HG02571 (cell line): ENCODE results near the gene P2RY14.

ENCODE experiments used
- ATAC-seq: cut with Tn5 transposase; IDR thresholded peaks from one replicate; pipeline ENCODE4 v1.9.1; 2021; ENCODE audit warnings: mild to moderate bottlenecking, moderate library complexity; ENCODE audit not compliant: unreplicated experiment

P2RY14 gene

DNA sequence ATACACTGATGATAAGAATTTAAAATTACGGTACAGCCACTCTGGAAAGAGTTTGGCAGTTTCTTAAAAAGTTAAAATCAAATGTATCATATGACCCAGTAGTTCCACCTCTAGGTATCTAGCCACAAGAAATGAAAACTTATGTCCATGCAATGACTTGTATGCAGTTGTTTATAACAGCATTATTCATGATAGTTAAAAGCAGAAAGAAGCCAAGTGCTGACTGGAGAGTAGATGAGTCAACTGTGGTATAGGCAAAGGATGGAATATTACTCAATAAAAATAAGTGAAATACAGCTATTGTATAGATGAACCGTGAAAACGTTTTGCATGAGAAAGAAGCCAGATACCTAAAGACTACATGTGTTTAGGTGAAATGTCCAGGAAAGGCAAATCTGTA, 23.4 kb upstream of the P2RY14 start:
- no peak for ATAC-seq

- ATAC-seq, result no peak
Observed at GRCh38 chr3:151300539-151300938, 22.2 kb upstream of the P2RY14 start.

DNA sequence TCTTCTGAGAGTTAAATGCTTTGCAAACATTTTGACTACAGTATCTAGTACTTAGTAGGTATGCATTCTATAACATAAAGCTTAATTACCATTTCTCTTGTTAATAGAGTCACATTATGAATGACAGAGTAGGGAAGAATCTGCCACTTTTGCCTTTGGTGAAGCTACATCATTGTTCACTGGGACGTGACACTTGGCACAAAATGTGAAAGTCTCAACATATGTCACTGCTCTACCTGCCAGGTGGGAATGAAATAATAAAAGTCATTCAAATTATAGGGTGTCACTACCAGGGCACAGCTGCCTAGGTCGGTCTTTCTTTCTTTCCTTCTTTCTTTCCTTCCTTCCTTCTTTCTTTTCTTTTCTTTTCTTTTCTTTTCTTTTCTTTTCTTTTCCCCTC, 20.7 kb upstream of the P2RY14 start:
- no peak for ATAC-seq

DNA sequence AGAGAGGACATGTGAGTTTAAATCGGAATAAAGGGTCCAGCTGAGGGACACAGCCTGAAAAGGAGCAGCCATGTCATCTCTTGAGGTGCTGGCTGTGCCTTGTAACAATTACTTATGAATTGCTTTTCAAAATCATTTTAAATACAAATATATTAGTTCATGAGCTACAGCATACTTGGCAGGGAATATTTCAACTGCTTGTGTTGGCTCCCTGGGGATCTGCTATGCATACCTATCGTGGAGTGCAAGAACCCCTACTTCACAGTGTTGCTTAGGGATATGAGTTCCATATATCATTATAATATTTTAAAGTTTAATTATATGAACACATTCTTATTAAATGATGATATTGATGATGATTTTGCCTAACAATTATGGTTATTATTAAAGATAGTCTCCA, 19.1 kb upstream of the P2RY14 start:
- no peak for ATAC-seq

DNA sequence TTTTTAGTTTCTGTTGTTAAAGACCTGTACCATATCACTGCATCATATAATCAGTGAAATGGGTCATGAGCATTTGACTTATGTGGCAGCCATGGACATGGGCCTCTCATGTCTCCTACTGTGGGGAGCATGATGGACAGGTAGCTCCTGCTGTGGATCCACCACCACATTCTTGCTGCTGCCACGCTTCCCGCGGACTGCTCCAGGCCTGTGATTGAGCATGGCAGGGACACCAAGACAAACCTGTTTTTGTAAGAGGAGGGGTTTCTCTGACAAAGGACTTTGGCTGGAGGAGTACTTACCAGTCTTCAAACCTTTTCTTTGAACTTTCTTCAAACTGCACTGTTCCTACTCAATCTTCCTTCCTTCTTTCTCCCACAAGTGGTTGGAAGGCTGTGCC, 17.9 kb upstream of the P2RY14 start:
- no peak for ATAC-seq

DNA sequence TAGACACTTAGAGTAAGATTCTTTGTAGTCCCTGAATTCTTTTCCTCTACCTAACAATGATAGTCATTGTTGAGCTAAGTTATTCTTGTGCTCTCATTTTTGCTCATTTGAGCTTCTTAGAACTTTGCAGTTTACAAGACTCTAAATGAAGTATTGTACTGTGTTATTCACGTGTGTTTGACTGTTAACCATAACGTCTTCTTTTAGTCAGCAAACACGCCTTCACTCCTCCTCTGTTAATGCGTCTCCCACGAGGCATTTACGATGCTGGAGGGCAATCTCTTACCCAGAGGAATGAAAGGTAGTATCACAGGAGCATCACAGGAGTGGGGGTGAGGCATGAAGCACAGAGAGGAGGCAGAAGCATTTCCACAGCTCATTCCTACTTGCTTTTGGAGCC, 14.8 kb upstream of the P2RY14 start:
- ATAC-seq, result no peak

- no peak for ATAC-seq
Observed at GRCh38 chr3:151290673-151291072, 12.3 kb upstream of the P2RY14 start.

GRCh38 chr3:151289445-151289844, 11.1 kb upstream of the P2RY14 start:
- ATAC-seq, result no peak

GRCh38 chr3:151285940-151286339, 7.6 kb upstream of the P2RY14 start:
- ATAC-seq, result no peak

DNA sequence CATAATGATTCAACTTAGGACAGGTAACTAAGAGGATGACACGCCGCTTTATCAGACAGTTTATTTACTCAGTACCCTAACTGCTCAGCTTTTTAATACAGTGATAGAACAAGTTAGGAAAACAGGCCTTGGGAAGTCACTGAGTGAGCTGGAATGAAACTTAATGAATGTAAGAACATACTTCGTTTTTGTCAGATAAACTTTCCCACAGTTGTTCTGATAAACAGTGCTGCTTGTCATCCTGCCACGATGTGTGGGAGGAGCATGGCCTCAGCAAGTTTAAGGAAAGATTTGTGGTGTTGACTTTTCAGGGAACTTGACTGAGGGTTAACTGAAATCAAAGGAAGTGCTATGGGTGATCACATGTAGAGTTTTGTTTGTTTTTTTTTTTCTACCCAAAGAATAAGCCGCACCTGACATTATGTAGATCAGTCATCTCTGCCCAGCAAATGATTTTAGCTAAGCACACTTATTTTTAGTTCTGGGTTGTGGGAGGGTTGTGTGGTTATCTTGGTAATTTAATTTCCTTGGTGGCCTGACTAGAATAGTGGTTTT, 5.6 kb upstream of the P2RY14 start:
- ATAC-seq, result no peak

DNA sequence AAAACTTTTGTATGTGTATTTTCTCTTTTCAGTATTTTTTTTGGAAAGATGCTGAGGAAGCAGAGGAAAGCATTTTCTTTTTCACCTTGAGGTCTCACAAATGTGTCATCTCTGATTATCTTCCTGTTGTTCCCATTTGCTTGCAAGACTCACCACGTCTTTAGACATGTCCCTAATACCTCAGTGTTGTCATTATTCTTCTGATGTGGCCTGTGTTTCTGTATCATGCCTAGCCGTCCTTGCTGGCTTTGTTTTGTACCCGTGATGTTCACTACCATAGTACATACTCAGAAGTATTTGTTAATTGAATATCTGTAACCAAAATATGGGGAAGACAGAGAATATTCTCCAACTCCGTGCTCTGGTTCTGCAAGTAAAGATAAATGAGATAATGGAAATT, 5.0 kb upstream of the P2RY14 start:
- no peak for ATAC-seq

GRCh38 chr3:151282921-151283320, 4.6 kb upstream of the P2RY14 start:
- peak; percentile 46 for ATAC-seq

DNA sequence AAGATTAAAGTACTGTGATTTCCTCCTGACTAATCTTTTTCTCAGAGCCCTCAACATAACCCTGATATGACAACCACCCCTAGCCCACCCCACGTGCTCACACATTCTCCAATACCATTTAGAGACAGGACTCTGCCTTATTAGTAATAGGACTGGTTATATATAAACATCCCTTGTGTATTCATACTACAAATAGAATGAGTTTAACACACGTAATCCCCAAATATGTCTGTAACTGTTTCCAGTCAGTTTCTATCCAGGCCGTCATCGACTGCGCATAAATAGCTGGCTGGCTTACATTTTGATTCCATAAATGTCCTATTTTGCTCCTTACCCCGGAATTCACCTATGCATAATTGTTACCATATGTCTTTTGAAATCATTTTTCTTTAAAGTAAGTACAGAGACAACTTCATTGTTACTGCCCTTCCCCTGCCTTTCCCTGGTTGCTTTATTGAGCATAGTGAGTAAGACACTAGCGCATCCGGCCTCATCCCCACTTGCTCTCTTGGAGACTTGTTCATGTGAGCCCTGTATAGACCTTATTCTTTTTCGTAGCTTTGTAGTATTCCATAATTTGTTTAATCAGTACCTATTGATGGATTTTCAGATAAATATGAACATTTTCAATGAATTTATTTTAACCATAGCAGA, 3.5 kb upstream of the P2RY14 start:
- no peak for ATAC-seq

DNA sequence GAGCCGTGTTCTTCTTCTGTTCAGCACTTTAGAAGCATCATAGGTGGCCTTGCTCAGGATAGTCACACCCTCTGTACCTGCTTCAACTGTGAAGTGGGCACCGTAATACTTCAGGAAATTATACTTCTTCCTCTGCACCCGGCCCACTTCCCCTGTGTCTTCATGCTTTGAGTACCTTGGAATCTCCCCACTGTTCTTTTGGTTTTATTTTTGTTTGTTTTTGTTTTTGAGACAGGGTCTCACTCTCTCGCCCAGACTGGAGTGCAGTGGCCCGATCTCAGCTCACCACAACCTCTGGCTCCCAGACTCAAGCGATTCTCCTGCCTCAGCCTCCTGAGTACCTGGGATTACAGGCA, 1.7 kb downstream of the P2RY14 start:
- no peak for ATAC-seq

DNA sequence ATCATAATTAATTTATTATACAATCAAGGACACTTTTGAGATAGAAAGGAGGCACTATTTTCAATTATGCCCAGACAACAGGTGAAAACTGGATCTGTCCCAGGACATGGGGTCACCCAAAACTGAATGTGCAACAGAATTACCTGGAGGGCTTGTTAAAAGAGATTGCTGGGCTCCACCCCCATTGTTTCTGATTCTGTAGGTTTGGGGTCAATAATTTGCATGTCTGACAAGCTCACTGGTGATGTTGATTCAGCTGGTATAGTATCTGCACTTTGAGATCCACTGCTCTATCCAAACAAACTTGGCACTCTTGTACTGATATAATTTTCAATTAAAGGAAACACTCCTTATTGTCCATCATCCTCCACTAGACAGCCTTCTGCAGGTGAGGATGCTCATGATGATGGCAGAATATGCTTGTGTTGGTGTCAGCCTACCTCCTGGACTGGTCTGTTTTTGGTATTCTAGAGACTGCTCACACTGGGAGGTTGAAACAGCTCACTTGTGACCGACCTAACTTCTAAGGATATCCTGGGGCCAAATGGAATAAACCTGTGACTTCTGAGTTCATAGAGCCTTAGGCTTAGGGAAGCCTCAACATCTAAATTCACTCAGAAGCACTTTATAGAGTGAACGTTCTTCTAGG, 2.2 kb downstream of the P2RY14 start:
- no peak for ATAC-seq

GRCh38 chr3:151275091-151275490, 3.3 kb downstream of the P2RY14 start:
- no peak for ATAC-seq

DNA sequence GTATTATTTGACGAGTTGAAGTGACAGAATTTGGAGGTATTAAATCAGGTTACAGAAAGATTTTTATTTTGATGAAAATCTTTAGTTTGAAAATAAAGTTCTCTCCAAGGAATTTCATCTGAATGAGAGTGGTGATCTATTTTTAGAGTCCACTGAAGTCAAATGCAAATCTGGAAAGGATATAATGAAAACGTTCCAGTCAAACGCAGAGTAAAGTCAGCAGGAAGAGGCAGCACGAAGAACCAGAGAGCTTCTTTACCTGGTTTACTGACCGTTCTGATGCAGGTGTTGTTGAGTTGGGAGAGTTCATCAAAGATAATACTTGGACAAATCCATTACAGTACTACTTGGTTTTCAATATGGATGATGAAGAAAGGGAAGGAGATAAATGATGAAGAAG, 8.7 kb downstream of the P2RY14 start:
- no peak for ATAC-seq

GRCh38 chr3:151268267-151269235, 9.8 kb downstream of the P2RY14 start:
- peak; percentile 35 for ATAC-seq

GRCh38 chr3:151267066-151267465, 11.3 kb downstream of the P2RY14 start:
- ATAC-seq, result no peak

DNA sequence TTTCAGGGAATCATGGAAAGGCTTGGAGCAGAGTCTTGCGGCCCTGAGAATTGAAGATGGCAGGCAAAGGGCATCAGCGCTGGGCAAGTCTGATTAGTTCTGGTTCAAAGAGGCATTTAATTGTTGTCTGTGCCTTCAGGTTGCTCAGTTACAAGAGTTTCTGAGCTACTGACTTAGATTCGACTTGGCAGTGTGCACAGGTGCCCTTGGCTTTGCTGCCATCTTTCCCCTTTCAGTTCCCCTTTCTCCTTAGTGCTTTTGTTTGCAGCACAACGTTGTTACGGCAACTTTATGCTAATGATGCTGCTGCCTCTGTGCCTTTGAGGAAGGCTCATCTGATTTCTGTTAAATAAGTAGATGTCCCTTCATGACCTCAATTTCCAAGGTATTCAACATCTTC, 12.5 kb downstream of the P2RY14 start:
- peak; percentile 99 for ATAC-seq

GRCh38 chr3:151265166-151265565, 13.2 kb downstream of the P2RY14 start:
- no peak for ATAC-seq

DNA sequence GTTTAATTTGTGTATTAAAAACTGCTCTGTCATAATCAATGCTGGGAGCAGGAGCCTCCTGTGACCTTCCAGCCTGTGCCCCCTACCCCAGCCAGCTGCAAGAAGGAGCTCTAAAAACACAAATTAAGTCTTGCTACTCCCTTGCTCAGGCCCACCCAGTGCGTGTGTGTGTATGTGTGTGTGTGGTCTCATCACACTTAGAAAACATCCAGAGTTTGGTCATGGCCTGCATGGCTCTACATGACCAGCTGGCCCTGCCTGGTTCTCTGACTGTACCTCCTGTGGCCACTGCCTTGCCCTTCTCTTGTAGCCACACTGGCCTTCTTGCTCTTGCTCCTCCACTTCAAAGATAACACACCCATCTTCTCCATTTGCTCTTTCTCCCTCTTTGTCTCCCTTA, 13.7 kb downstream of the P2RY14 start:
- ATAC-seq, result no peak
